Measurements from ENCODE around the gene STOML3. TPM values are rescaled to one million over a fixed set of nuclear protein-coding genes. Genes with fewer than 3 reads are reported as not detected.

STOML3 gene
- total RNA-seq, 4 donors from 2014 or later = not detected

DNA sequence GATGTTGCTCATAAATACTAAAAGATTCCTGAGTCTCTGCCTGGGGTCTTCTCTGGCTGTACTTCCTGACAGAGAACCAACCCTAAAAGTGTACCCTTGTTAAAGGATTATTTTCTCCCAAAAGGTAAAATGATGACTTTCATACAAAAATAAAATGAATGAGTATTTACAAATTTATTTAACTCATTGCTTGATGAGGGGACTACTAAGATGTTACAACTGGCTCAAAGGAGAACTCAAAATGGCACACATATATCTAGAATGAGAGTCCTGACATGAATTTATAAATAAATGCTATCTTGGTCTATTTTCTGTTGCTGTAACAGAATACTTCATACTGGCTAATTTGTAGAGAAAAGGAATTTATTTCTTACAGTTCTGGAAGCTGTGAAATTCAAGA, 30.5 kb downstream of the STOML3 start:
- H3K36me3 ChIP-seq = no peaks in the 10 kb centered on the region
- TF ChIP-seq POLR2A (IDR thresholded peaks at IDR 0.05) (no peak), EP300 (IDR thresholded peaks at IDR 0.05) (no peak)
- TF ChIP-seq, protein P1, sequence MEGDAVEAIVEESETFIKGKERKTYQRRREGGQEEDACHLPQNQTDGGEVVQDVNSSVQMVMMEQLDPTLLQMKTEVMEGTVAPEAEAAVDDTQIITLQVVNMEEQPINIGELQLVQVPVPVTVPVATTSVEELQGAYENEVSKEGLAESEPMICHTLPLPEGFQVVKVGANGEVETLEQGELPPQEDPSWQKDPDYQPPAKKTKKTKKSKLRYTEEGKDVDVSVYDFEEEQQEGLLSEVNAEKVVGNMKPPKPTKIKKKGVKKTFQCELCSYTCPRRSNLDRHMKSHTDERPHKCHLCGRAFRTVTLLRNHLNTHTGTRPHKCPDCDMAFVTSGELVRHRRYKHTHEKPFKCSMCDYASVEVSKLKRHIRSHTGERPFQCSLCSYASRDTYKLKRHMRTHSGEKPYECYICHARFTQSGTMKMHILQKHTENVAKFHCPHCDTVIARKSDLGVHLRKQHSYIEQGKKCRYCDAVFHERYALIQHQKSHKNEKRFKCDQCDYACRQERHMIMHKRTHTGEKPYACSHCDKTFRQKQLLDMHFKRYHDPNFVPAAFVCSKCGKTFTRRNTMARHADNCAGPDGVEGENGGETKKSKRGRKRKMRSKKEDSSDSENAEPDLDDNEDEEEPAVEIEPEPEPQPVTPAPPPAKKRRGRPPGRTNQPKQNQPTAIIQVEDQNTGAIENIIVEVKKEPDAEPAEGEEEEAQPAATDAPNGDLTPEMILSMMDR (IDR thresholded peaks at IDR 0.05) = no peak
- H3K4me3 ChIP-seq = no peak overlapping the region
- H3K27ac ChIP-seq = no peak overlapping the region
- H3K27me3 ChIP-seq = no peaks in the 10 kb centered on the region
- H3K4me1 ChIP-seq = no peaks in the 10 kb centered on the region
- peaks cover 0 to 7% (median 0%) of the 10 kb centered on the region in 4 donors for H3K9me3 ChIP-seq
- DNase-seq (ENCODE audit: low spot score in 2 of 2) = no peak

GRCh38 chr13:38957794-38958592, 32.6 kb downstream of the STOML3 start:
- Histone ChIP-seq H3K27me3 (no peaks in the 10 kb centered on the region), H3K4me3 (no peak overlapping the region), H3K4me1 (no peaks in the 10 kb centered on the region), H3K9me3 (peaks cover 0 to 7% (median 0%) of the 10 kb centered on the region in 4 donors), H3K27ac (no peak overlapping the region), H3K36me3 (no peaks in the 10 kb centered on the region)
- TF ChIP-seq, protein P1 (IDR thresholded peaks at IDR 0.05) = no peak
- TF ChIP-seq POLR2A (IDR thresholded peaks at IDR 0.05) (no peak), EP300 (IDR thresholded peaks at IDR 0.05) (no peak)
- WGBS, 2 donors = 84% methylated on average over 11 of the region's 11 CpGs
- no peak for DNase-seq (ENCODE audit: low spot score in 2 of 2)

- no peak overlapping the region for H3K27ac ChIP-seq
- peaks cover 0 to 8% (median 0%) of the 10 kb centered on the region in 4 donors for H3K9me3 ChIP-seq
- TF ChIP-seq POLR2A (IDR thresholded peaks at IDR 0.05) = no peak
- TF ChIP-seq EP300 (IDR thresholded peaks at IDR 0.05) = no peak
- TF ChIP-seq, protein P1 (IDR thresholded peaks at IDR 0.05) = no peak
- no peaks in the 10 kb centered on the region for H3K27me3 ChIP-seq
- no peak overlapping the region for H3K4me3 ChIP-seq
- no peaks in the 10 kb centered on the region for H3K36me3 ChIP-seq
- H3K4me1 ChIP-seq = peaks cover 0 to 5% (median 0%) of the 10 kb centered on the region in 4 donors
- DNase-seq (ENCODE audit: low spot score in 2 of 2) = no peak
Measured at GRCh38 chr13:38954844-38955243, 35.8 kb downstream of the STOML3 start.

DNA sequence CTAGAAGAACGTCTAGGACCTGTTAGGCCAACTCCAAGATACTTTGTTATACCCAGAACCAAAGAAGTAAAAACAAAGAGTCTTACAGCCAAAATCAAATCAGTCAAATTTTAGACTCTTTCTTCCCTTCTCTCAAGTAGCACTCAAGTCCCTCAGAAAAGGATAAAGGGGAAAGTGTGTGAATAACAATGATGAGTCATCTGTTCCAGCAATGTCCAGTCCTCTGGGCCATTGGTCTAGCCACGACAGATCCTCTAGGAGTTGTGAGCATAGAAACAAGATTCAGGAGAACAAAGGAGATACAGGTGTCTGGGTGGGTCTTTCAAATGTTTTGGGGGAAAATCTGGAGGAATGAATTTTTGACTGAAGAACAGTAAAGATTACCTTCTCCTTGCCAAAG, 36.3 kb downstream of the STOML3 start:
- TF ChIP-seq, protein P1 (IDR thresholded peaks at IDR 0.05) = no peak
- TF ChIP-seq EP300 (IDR thresholded peaks at IDR 0.05) (no peak), POLR2A (IDR thresholded peaks at IDR 0.05) (no peak)
- Histone ChIP-seq H3K4me3 (no peak overlapping the region), H3K27ac (no peak overlapping the region), H3K4me1 (peaks cover 0 to 5% (median 0%) of the 10 kb centered on the region in 4 donors), H3K27me3 (no peaks in the 10 kb centered on the region), H3K36me3 (no peaks in the 10 kb centered on the region), H3K9me3 (peaks cover 0 to 8% (median 0%) of the 10 kb centered on the region in 4 donors)
- WGBS, 2 donors = 52 to 58% methylated on average over 2 of the region's 2 CpGs
- DNase-seq (ENCODE audit: low spot score in 2 of 2) = no peak

DNA sequence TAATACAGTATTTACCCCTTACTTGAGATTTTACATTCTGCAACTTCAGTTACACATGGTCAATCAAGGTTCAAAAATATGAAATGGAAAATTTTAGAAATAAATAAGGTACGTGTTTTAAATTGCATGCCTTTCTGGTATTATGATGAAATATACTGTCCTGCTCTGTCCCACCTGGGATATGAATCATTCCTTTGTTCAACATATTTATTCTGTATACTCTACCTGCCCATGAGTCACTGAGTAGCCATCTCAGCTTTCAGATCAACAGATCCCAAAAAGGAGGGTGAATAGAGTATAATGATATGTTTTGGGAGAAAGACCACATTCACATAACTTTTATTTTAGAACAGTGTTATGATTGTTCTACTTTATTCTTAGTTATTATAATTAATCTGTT, 37.8 kb downstream of the STOML3 start:
- WGBS, 2 donors = 82 to 84% methylated on average over 1 of the region's 1 CpG
- Histone ChIP-seq H3K9me3 (peaks cover 0 to 8% (median 0%) of the 10 kb centered on the region in 4 donors), H3K36me3 (no peaks in the 10 kb centered on the region), H3K4me1 (peaks cover 0 to 5% (median 0%) of the 10 kb centered on the region in 4 donors), H3K27me3 (no peaks in the 10 kb centered on the region), H3K27ac (no peak overlapping the region), H3K4me3 (no peak overlapping the region)
- no peak for DNase-seq (ENCODE audit: low spot score in 2 of 2)
- TF ChIP-seq EP300 (IDR thresholded peaks at IDR 0.05) = no peak
- TF ChIP-seq POLR2A (IDR thresholded peaks at IDR 0.05) = no peak
- TF ChIP-seq, protein P1 (IDR thresholded peaks at IDR 0.05) = no peak
